Activated CD4-positive, alpha-beta T cell treated with anti-CD3 and anti-CD28 coated beads, Interleukin-2, amount 50 U/mL, for 16 hours (primary cell): ENCODE measurements around the gene ADARB1.

Source experiments
- DNase-seq: peaks from one replicate; pipeline ENCODE4 v3.0.0-alpha.2; 2020

Gene ADARB1

DNA sequence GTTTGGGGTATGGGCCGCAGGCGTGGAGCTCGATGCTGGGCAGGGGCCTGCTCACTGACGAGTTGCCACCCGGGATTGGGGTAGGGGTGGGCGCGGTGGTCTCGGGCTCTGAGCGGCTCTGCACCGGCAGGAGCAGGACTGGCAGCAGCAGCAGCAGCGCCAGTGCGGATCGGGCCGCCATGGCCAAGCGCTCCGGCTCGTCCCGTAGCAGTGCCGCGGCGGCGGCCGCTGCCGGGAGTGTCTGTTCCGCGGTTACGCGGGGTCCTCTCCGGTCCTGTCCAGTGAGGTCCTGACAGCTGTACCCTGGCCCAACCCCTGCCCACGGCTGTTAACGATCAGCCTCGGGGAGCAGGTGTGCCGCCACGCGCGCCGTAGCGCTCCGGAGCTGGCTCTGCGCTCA, 26.5 kb downstream of the ADARB1 start:
- no peak for DNase-seq

DNA sequence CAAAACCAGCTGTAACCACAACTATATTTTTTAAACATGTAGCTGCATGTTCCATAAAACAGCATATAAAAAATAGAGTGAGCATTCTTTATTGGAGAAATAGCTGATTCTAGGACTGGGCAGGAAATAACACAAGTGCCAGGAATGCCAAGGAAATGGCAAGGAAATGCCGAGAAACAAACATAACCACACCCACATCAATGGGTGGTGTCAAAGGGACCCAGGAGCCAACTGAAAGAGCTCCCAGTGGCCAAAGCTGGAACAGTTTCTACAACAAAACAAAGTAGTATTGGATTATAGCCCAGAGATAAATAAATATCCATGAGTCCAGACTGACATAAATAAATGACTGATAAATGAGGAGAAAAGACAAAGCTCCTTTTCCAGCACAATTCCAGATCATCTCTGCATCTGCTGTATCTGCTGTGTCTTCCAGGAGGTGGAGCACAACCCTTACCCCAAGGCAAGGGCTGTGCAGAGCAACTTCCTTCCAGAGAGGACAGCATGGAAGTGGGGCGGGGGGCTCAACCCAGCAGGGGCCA, 28.1 kb downstream of the ADARB1 start:
- DNase-seq: no peak

DNA sequence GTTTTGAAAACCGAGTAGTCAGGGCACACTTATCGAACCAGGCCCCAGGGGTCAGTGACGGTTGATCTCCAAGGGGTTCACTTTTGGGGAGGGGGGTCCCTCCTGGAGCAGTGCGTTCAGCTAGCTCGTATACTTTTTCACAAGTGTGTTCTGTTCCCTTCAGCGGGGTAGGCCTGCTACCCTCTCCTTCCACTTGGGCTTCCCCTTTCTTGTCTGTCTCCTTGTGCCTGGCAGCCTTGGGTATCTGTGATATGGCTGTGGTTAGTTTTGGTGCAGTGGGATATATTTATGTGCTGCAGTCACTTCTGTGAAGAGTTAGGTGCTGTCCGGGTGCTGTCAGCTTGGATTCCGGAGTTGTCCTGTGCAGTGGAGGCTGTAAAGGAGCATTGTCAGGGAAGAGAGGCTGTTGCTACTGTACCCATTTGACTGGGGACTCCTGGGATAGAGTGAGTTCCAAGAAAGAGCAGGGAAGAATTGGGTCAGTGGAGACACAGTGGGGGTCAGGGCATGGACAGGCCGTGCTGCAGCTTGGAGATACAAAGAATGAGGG, 29.7 kb downstream of the ADARB1 start:
- no peak for DNase-seq

DNA sequence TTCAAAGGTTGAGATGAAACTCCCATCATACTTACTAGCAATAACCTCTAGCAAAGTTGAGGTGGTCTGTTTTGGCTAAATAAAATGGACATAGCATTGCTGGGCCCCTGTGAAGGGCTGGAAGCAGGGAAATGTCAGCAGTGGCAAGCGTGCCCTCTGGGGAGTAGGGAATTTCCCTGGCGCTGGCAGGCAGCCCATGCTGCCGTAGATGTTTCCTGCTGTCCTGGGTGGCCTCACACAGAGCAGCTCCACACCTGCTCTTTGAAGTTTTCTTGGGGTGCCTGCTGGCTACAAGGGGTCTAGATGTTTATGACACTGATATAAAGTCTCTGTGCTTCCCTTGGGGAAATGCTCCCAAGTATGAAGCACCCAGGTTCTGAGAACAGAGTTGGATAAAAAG, 30.2 kb downstream of the ADARB1 start:
- DNase-seq: no peak

DNA sequence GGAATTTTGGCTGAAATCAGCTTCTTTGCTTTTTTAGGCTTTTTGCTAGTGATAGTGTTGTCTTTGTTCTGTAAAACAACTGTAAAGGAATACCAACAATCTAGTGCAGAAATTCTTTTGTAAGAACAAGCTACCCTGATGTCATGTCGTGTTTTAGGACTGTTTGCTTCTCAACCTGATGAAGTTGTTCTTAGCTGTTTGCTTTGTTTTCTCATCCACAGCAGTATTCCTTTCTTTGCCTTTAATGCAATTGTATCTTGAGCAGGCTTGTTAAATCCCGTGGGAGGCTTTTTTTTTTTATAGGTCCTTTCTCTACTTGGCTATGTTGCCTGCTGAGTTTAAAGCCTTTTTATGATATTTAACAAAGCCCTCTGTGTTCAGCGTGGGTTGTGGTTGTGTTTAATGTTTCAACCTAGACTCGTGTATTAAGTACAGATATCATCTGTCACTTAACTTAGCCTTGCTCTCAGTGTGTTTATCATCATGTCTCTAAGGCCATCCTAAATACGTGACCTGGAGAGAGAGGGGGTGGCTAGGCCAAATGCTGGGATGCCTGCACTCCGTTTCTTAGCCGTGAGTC, 31.6 kb downstream of the ADARB1 start:
- no peak for DNase-seq

DNA sequence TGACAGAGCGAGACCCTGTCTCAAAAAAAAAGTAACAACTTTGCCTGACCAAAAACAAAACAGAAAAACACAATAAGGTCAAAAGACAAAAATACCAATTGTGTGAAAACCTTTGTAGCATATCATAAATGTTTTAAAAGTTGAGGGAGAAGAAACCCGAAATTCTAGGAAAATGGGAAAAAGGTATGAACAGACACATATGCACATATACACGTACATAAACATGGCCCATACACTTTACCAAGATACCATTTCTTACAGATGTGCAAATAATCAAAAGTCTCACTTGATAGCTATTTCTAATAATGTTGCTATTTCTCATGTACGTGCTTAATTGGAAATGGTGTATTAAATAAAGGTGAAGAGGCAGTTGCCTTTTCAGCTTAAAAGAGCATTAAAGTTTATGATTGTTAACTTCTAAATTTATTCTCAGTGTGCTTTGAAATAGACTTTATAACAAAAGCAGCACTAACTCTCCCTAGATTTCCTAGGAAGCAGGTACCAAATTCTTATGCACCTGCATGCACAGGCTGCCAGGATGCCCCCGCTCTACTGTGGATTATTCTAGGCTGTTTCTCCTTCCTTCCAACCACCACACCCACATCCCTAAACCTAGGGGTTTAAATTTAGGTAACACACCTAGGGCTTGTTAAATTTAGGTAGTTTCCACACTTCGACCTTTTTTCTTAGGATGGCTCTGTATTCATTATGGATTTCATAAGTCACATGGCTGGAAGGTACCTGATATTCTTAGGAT, 33.8 kb downstream of the ADARB1 start:
- no peak for DNase-seq

DNA sequence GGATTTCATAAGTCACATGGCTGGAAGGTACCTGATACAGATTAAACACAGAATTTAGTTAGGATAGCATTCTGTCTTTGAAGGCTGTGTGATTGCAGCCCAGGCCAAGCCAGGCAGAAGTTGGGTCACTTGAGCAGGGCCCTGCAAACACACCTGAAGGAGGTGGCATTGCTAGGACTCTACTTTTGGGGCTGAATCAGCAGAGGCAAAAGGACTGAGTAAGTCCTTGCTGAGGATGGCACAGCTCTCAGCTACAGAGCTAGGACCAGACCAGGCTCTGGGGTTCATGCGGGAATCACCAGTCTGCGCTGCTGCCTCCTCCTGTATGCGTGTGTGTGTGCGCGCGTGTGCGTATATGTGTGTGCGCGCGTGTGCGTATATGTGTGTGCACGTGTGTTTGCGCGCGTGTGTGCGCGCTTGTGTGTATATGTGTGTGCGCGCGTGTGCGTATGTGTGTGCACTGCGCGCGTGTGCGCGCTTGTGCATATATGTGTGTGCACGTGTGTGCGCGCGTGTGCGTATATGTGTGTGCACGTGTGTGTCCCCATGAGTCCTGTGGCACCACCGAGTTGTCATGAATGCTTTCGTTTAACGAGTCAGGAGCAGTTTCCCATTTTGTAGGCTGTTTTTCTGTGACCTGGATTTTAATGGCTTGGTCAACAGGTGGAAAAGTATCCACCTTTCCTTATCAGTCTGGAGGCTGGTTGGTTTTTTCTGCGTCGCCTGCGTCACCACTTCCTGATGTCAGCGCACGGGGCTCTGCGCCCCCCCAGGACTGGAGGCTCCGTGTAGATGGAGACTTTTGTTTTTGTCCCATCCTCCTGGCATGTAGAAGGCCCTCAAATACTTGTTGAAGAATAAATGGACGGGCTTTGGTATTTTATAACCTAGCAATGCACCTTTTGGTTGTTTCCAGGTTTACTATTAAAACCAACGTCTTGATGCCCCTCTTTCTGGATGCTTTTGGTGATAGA, 34.7 kb downstream of the ADARB1 start:
- no peak for DNase-seq

DNA sequence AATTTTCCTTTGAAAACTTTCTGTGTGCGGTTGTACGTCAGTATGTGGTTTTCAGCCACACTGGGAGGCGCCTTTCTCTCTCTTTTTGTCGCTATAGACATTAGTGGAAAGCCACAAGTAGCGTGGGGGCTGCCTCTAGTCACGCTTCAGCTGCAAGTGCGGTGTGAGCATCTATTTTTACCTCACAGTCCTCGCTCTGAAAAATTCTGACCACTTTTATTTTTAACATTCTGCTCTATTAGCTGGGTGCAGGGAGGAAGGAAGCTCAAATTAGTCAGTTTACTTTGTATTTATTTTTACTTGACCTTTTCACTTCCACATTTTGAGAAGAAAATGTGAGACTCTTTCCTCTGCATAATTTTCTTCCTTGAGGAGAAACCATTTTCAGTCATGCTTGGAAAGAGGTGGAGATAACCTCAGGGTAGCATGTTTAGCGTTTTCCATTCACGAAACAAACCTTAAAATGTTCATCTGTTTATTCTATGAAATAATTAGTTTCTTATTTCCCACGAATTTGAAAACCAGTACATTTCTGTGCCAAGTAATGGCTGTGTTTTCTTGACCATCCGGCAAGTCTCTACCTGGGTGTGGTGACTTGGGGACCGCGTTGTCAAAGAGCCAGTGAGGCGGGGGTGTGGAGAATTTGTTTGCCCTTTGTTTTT, 35.6 kb downstream of the ADARB1 start:
- DNase-seq: peak; percentile 31

DNA sequence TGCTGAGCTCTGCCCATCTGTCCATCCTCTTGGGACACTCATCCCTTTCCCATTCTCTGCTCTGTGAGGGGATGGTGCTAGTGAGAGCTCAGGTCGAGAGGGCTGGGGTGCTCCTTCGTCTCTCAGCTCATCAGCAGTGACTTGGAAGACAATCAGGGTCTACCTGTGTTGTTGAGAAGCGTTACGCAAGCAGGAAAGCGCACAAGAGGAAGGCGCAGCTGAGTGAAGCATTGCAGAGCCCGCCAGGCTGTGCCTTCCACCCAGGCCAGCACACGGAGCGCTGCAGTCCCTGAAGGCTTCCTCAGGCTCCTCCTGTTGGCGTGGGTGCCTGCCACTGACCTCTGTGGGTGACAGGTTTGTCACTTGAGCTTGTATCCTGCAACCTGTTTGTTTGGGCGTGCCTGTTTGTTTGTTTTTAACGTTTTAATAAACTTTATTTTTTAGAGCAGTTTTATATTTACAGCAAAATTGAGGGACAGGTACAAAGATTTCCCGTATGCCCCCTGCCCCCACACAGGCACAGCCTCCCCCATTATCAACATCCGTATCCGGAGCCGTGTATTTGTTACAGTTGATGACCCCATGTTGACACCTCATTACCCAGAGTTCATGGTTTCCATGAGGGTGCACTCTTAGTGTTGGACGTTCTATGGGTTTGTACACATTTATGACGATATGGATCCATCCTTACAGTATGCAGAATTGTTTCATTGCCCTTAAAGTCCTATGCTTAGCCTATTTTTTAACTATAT, 36.7 kb downstream of the ADARB1 start:
- no peak for DNase-seq

DNA sequence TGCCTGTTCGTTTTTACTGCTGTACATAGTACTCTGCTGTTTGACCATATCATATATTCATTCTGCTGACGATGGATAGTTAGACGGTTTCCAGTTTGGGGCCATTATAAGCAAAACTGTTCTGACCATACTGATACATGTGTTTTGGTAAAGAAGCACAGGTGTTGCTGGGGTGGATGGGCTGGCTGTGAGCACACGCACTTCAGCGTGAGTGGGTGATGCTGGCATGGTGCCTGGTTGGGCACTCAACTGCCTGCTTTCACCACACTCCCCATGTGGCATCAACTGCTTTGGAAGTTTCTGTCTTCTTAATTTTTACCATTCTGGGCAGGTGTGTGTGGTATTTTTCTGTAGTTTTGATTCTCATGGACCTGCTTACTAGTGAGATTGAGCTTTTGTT, 37.3 kb downstream of the ADARB1 start:
- DNase-seq: no peak

DNA sequence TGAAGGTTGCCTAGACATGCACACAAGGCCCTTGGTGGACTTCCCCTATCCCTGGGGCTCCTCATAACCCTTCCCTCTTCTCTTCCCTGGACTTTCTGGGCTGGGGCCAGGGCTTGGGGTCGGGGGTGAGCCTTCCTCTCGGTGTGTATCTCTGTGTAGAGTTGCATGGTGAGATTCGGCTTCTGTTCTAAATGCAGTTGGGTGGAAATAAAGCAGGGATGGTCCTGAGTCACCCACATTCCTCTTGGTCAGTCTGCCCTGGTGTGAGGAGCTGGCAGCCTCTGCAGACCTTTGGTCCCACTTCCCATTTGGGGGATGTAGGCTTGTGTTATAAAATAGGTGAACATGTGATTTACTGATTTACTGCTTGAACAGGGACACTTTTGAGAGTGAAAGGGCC, 38.0 kb downstream of the ADARB1 start:
- no peak for DNase-seq

DNA sequence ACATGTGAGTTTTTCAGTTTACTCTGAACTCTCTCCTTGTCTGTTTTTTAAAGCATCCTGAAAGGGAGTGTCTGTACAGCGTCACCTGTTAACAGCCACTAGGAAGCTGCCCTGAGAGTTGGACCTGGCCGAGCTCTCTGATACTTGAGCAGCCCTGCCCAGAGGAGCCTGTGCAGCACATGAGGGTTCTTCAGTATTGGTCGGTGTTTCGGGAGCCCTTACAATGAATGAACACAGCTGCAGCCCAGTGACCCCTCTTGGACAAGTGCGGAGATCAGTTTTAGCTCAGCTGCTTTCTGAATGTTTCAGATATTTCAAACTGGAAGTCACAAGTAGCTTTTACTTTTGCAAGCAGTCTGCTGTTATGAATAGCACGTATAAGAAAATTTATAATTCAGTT, 39.2 kb downstream of the ADARB1 start:
- DNase-seq: no peak

DNA sequence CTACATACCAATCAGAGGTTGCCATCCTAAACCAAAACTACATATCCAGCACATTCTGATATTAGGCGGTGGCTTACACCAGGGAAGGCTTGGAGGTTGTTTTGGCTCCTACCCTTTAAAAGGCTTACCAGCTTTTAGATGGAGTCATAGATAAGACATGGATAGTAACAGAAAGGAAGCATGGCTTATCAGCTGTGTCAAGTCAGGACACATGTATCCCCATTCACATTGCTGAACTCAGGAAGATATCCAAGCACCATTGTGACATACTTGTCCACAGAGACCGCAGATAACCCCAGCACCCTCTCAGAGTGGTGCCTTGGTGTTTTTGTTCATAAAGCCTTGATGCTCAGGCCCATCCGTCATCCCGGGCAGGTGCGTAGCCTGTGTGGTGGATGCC, 39.7 kb downstream of the ADARB1 start:
- no peak for DNase-seq

DNA sequence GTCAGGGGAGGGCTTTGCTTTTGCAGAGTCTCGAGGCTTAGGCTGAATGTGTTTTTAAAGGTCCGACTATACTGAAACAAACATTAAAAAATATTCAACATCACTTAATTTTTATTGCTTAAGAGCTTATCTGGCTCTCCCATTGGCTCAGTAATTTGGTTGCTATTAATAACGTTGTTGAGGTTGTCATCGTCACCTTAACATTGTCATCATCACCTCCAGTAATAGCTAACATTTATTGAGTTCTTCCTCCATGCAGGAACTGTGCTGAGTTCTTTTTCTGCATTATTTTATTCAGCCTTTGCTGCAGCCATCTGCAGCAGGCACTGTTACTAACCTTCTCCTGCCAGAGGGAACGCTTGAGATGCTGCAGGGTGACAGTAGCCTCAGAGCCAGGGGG, 40.1 kb downstream of the ADARB1 start:
- no peak for DNase-seq

DNA sequence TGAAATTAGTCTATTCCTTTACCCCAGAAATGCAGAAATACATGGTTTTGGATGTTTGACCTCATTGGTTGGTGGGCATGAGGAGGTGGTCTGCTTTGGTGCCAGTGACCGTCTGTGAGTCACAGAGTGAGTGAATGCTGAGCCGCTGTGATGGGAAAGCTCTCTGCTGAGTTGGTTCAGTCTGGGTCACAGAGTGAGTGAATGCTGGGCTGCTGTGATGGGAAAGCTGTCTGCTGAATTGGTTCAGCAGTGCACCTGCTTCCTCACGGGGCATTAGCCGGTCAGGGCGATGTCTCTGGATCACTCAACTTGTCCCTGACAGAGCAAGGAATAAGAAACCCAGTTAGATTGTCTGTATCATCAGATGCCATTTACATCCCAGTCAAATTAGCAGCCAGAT, 40.8 kb downstream of the ADARB1 start:
- no peak for DNase-seq

DNA sequence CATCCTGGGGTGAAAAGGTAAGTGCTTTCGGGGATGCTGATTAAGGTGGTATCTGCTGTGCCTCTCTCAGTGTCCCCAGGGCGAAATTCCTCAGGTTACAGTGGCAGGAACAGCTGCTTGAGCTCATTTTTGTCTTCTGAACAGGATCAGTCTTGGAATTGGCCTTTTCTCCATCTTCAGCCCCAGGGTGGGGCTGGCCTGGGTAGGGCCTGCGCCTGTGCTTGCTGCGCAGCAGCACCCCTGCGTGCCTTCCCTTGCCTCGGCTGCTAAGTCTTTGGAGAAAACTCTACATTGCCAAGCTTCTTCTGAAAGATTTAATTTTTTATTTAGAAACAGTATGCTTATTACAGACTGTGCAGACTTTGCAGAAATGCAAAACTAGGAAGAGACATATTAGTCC, 41.7 kb downstream of the ADARB1 start:
- DNase-seq: no peak

DNA sequence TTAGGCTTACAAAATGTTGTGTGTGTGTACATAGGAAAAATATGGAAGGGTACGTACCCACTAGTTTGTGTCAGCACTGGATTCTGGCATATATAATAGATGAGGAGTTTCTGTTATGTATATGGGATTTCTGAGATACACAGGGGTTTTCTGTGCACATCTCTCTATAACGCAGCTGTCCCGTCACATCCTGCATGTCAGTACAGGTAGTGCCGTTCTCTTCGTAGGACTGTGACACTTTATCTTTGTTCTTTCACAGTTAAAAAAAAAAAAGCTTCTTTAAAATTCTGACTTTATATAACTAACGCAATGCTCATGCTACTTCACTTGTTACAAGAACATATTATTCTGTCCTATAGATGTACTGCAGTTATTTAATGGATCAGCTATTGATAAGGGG, 42.9 kb downstream of the ADARB1 start:
- DNase-seq: no peak

DNA sequence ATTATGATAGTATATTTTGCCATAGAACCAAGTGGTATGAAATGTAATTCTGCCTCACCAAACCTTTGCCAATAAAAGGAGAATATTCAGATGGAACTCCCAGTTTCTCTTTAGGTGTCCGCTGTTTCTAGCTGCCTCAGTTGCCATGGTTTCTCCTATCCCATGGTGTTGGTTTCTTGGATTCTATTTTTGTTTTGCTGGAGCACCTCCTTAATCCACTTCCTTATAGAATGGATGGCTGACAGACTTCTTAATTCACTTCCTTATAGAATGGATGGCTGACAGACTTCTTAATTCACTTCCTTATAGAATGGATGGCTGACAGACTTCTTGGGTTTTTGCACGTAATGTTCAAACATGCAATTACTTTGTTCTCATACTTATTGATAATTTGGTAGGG, 43.7 kb downstream of the ADARB1 start:
- DNase-seq: no peak

DNA sequence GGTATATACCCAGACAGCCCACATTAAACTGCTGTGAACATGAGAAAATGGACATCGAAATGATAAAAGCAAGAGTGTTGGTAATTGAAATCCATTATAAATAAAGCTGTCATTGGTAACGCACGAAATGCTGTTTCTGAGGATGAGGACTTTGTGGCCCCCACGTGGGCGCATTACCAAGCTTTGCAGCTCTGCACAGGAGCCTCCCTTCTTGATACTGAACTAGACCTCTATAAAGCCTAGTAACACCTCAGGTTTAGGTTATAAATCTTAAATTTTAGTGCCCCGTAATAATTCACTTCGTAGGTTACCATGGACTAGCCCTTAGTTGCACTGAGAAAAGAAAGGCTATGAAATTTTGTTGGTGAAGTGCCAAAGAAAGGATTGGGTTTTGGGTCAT, 45.4 kb downstream of the ADARB1 start:
- no peak for DNase-seq

DNA sequence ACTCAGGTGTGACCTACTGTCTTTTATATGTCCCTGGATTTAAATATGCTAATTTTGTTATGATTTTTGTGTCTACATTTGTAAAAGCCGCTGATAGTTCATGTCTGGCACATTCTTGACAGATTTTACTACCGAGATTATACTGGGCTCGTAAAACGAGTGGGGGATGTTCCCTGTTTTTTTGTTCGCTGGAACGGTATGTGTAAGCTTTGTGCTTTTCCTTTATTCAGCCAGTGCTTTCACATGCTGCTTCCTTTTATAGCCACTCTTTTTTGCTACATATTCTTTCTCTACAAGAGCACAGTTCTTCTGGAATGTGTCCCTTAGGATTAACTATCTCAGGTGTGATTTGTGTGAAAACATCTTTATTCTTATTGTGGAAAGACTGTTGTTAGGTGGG, 46.6 kb downstream of the ADARB1 start:
- DNase-seq: no peak

DNA sequence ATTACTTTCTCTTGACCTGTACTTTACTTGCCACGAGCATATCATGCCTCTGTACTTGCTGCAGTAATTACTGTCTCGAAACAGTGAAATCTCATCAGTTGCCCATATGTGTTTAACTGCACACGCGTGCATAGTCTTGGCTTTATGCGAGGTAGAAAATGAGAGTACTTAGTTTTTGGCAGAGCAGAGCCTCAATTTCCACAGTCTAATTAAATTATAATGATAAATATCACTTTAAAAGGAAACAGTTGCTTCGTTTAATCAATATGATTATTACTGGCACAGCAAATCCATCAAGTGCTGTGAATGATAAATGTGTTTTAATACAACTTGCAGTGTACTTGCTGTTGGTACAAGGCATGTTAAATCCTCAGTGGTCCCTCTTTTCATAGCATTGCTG, 47.6 kb downstream of the ADARB1 start:
- DNase-seq: no peak
